SU-DHL-6 (cell line): ENCODE data around the gene ATP8A2.

Experiments
- CTCF ChIP-seq: fragments of 200-600 bp; sonication (generic); IDR thresholded peaks from one replicate; pipeline ENCODE4 v1.5.1; 2017; ENCODE audit warnings: antibody characterized with exemption, mild to moderate bottlenecking, low read length, moderate library complexity; ENCODE audit not compliant: insufficient read depth, poor library complexity, severe bottlenecking
- EZH2phosphoT487 ChIP-seq: fragments of 200-600 bp; sonication (generic), shearing (Covaris generic); conservative IDR thresholded peaks from 2 replicates; pipeline ENCODE4 v1.6.1; 2018; ENCODE audit warnings: mild to moderate bottlenecking, antibody characterized with exemption, low read length, moderate library complexity, mixed read lengths

- TF ChIP-seq CTCF: no peak
- no peak for TF ChIP-seq EZH2phosphoT487
These were observed 367.6 kb downstream of the ATP8A2 start for GRCh38 chr13:25739376-25739775.
